Kidney (tissue), 14 donors: ENCODE data around the gene TULP4. TPM values are rescaled to one million over a fixed set of nuclear protein-coding genes. Genes with fewer than 3 reads are reported as not detected.

Source experiments
- DNase-seq, 5 donors: peaks; one replicate each; pipeline ENCODE4 v3.0.0-alpha.2; 2013 to 2020
- FAIRE-seq: peaks from 2 replicates; lab custom pipeline; 2012; peaks lifted over from hg19 to GRCh38; lab: Jason Lieb, UNC
- H3K27ac ChIP-seq, 2 donors: one replicate each; pipeline ENCODE4 v1.7.0; 2013; ENCODE audit warnings: low read depth in 2 of 2, low read length in 2 of 2, inconsistent platforms in 1 of 2
- H3K27me3 ChIP-seq: one replicate; pipeline ENCODE4 v1.7.1; 2013; ENCODE audit warnings: low read length, inconsistent platforms; ENCODE audit not compliant: control insufficient read depth, insufficient read depth
- H3K36me3 ChIP-seq, 3 donors: one replicate each; pipeline versions ENCODE4 v1.7.0 to v1.7.1; 2013; ENCODE audit warnings: low read length in 3 of 3, control low read depth in 1 of 3, inconsistent platforms in 1 of 3; ENCODE audit not compliant: insufficient read depth in 3 of 3, control insufficient read depth in 2 of 3
- H3K4me1 ChIP-seq, 3 donors: one replicate each; pipeline versions ENCODE4 v1.7.0 to v1.7.1; 2013; ENCODE audit warnings: low read length in 3 of 3, inconsistent platforms in 1 of 3, low read depth in 1 of 3; ENCODE audit not compliant: control insufficient read depth in 2 of 3, insufficient read depth in 2 of 3
- H3K4me3 ChIP-seq, 3 donors: one replicate each; pipeline versions ENCODE4 v1.7.0 to v1.8.1; 2013; ENCODE audit warnings: low read length in 3 of 3, control low read depth in 1 of 3, inconsistent platforms in 1 of 3
- H3K9ac ChIP-seq, 3 donors: one replicate each; pipeline versions ENCODE4 v1.7.0 to v1.7.1; 2013; ENCODE audit warnings: low read length in 3 of 3, control low read depth in 1 of 3, inconsistent platforms in 1 of 3
- H3K9me3 ChIP-seq, 3 donors: one replicate each; pipeline versions ENCODE4 v1.7.0 to v1.7.1; 2013; ENCODE audit warnings: low read length in 3 of 3, control low read depth in 1 of 3, inconsistent platforms in 1 of 3; ENCODE audit not compliant: control insufficient read depth in 2 of 3, insufficient read depth in 1 of 3
- intact Hi-C: fragments of 100-400 bp; cut with DNase I; formaldehyde crosslinking; loops from one replicate; pipeline ENCODE4 v1.11.1; 2022
- polyA plus RNA-seq: library from polyadenylated mRNA; stranded (reverse); fragments of 350-450 nt; fragmentation: Illumina TruSeq; extraction: RNeasy Lipid Tissue Mini Kit (QIAGEN cat#74804); gene quantifications from one replicate; pipeline ENCODE4 v1.2.3, GENCODE V29; 2014; ENCODE audit warnings: low read depth, low replicate concordance; ENCODE audit not compliant: insufficient read depth
- total RNA-seq: library from RNA; stranded (reverse); fragmentation: NEBNext Ultra II Directional; extraction: Animal tissue kit (Norgen Biotek cat#: 25700); gene quantifications from one replicate; pipeline ENCODE4 v1.2.1, GENCODE V29; 2021
- TF ChIP-seq, protein P1 (sequence below): IDR thresholded peaks from 3 replicates; pipeline ENCODE4 v1.5.1; 2012; ENCODE audit warnings: mild to moderate bottlenecking, moderate library complexity, borderline replicate concordance; ENCODE audit not compliant: insufficient read depth; ENCODE audit errors: extremely low read depth
- donor health status: control.
- donor health status: control.
- donor health status: control.
- donor health status: control.
- donor health status: control.
- donor health status: DM: yes; HTN: yes; CAD: no.
- donor health status: Normal renal cell carcinoma (clear cell type).

The TULP4 gene
- total and polyA plus RNA-seq, 2 donors from 2014 or later: 3.3 to 114 TPM

DNA sequence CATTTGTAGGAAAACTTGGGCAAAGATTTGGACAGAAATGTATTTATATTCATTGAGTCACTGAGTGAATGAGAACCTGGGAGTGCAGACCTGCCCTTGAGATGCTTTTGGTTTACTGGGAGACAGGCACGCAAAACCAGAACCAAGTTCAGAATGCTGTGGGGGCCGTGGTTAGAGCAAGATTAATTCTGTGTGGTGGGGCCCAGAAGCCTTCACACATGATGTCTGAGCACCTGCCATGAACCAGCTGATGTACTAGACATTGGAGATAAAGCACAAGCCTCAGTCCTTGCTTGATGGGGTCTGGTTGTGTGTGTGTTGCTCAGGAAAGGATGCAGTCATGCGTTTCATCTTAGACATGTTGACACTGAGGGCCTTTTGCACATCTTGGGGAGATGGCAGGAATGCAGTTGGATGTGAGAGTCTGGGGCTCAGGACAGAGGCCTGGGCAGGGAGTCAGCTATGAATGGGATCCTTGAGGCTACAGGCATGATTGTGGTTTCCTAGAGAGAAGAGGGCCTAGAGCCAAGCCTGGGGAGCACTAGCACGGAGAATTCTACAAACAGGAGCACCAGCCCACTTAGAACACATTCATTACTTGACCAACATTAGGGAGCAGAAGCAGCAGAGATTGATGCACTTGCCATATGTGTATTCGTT, 133.3 kb downstream of the TULP4 start:
- Histone ChIP-seq H3K27me3 (no peaks in the 10 kb centered on the region), H3K27ac (no peak overlapping the region), H3K4me1 (no peaks in the 10 kb centered on the region), H3K4me3 (no peak overlapping the region), H3K9ac (no peak overlapping the region), H3K9me3 (no peaks in the 10 kb centered on the region), H3K36me3 (peaks cover 0 to 4% (median 0%) of the 10 kb centered on the region in 3 donors)
- no peak for FAIRE-seq
- DNase-seq: no peak
- TF ChIP-seq, protein P1, sequence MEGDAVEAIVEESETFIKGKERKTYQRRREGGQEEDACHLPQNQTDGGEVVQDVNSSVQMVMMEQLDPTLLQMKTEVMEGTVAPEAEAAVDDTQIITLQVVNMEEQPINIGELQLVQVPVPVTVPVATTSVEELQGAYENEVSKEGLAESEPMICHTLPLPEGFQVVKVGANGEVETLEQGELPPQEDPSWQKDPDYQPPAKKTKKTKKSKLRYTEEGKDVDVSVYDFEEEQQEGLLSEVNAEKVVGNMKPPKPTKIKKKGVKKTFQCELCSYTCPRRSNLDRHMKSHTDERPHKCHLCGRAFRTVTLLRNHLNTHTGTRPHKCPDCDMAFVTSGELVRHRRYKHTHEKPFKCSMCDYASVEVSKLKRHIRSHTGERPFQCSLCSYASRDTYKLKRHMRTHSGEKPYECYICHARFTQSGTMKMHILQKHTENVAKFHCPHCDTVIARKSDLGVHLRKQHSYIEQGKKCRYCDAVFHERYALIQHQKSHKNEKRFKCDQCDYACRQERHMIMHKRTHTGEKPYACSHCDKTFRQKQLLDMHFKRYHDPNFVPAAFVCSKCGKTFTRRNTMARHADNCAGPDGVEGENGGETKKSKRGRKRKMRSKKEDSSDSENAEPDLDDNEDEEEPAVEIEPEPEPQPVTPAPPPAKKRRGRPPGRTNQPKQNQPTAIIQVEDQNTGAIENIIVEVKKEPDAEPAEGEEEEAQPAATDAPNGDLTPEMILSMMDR: no peak
- intact Hi-C loops: no loop called here

DNA sequence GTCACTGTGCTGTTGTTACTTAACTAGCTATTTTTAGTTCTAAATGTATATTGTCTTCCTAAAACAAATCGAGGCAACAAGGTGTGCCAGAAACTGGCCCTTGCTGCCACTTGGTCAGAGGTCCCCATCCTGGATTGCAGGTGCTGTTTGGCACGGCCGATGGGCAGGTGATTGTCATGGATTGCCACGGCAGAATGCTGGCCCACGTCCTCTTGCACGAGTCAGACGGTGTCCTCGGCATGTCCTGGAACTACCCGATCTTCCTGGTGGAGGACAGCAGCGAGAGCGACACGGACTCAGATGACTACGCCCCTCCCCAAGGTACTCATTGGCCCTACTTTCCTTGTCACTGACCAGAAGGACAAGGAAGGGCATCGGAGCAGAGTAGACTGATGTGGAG, 136.6 kb downstream of the TULP4 start:
- H3K9me3 ChIP-seq: no peaks in the 10 kb centered on the region
- TF ChIP-seq, protein P1: no peak
- no peaks in the 10 kb centered on the region for H3K4me1 ChIP-seq
- H3K27ac ChIP-seq: no peak overlapping the region
- intact Hi-C loops: no loop called here
- no peak overlapping the region for H3K4me3 ChIP-seq
- FAIRE-seq: no peak
- no peak for DNase-seq
- H3K36me3 ChIP-seq: peaks cover 0 to 14% (median 8%) of the 10 kb centered on the region in 3 donors
- H3K9ac ChIP-seq: no peak overlapping the region
- no peaks in the 10 kb centered on the region for H3K27me3 ChIP-seq

DNA sequence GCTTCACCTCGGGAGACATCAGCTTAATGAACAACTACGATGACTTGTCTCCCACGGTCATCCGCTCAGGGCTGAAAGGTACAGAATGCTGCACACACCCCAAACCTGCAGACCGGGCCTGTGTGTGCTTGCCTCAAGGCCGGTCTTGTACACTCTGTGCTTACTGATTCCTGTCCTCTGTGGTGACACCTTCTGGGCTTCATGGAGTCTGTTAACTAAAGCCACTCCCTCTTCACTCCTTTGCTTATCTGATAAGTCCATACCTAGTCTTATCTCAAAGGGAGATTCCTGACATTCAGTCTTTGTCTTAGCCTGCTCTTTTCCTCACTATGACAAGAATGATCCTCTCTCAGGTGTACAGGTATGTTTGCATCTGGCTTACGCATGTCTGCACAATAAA, 139.9 kb downstream of the TULP4 start:
- Histone ChIP-seq H3K27ac (no peak overlapping the region), H3K4me1 (no peaks in the 10 kb centered on the region), H3K4me3 (no peak overlapping the region), H3K9ac (no peak overlapping the region), H3K9me3 (no peaks in the 10 kb centered on the region), H3K36me3 (peaks cover 0 to 14% (median 8%) of the 10 kb centered on the region in 3 donors), H3K27me3 (no peaks in the 10 kb centered on the region)
- intact Hi-C loops: no loop called here
- DNase-seq: peak in 1 of 5 donors; percentile 22
- TF ChIP-seq, protein P1: no peak
- no peak for FAIRE-seq

DNA sequence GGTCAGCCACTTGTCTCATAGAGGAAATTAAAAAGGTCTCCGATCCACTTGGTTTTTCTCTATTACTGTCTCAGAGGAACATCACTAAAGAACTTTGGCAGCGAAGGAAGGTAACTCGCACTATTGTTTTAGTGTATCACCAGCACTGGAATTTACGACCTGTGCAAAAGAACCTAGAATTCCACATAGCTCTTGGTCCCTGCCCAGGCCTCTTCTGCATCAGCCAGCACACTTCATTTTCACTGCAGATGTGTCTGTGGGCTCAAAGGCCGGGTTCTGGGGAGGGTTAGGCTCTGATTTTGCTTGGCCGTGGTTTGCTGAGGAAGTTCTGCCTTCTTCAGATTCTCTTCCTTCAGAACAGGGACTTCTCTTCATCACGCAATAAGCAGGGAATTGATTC, 144.9 kb downstream of the TULP4 start:
- no peak for FAIRE-seq
- peaks cover 0 to 15% (median 12%) of the 10 kb centered on the region in 3 donors for H3K36me3 ChIP-seq
- H3K4me1 ChIP-seq: no peaks in the 10 kb centered on the region
- TF ChIP-seq, protein P1: no peak
- intact Hi-C loops: no loop called here
- no peak overlapping the region for H3K27ac ChIP-seq
- H3K9me3 ChIP-seq: no peaks in the 10 kb centered on the region
- no peak overlapping the region for H3K4me3 ChIP-seq
- no peak overlapping the region for H3K9ac ChIP-seq
- DNase-seq: no peak
- H3K27me3 ChIP-seq: no peaks in the 10 kb centered on the region
